Superior temporal gyrus (tissue), 1 donor: ENCODE data around the gene PGPEP1.
"Not testable (repeated sequence)": the region's sequence is repeated elsewhere in the genome, so short reads cannot be mapped to it uniquely, and the experiment has no call there.

Experiments
- DNase-seq: peaks from one replicate; pipeline ENCODE4 v3.0.0-alpha.2; 2016; ENCODE audit errors: extremely low spot score

PGPEP1 gene

GRCh38 chr19:18364277-18364825, 24.0 kb downstream of the PGPEP1 start:
- DNase-seq, result not testable (repeated sequence)

- DNase-seq, result no peak
Observed at GRCh38 chr19:18364826-18365528, 24.6 kb downstream of the PGPEP1 start.

DNA sequence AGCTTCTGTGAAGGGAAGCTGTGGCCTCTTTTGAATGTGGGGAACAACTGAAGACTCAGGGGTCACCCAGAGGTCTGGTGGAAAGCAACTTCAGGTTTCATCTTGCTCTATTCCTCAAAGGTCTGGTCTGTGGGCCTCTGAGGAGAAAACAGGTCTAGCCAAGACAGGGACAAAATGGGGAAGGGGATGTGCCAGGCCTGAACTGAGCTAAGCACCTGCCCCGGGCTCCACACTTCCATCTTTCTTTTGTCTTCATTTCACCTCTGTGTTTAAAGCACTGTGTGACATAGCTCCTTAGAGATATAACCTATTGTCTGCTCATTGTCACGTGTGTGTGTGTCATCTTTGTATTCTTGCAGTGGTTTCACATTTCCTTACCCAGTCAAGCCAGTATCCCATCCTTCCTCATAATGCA, 25.6 kb downstream of the PGPEP1 start:
- DNase-seq, result no peak

GRCh38 chr19:18368504-18369222, 28.3 kb downstream of the PGPEP1 start:
- no peak for DNase-seq

DNA sequence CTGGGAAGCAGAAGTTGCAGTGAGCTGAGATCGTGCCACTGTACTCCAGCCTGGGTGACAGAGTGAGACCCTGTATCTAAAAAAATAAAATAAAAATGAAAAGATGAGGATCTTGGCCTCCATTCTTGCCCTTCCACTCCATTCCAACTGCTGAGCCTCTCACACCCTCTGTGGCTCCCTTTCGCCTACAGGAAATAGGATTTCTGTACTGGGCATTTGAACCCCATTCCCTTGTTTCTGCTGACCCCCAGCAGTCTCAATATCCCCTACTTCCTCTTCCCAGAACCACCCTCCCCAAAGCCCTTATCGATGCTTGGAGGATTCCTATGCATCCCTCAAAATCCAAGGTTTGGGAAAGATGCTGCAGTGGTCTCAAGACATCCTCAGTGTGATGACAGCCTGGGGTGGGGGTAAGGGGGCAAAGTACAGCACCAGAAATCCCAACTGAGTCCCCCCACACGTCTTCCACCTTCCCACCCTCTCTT, 33.1 kb downstream of the PGPEP1 start:
- DNase-seq, result no peak

DNA sequence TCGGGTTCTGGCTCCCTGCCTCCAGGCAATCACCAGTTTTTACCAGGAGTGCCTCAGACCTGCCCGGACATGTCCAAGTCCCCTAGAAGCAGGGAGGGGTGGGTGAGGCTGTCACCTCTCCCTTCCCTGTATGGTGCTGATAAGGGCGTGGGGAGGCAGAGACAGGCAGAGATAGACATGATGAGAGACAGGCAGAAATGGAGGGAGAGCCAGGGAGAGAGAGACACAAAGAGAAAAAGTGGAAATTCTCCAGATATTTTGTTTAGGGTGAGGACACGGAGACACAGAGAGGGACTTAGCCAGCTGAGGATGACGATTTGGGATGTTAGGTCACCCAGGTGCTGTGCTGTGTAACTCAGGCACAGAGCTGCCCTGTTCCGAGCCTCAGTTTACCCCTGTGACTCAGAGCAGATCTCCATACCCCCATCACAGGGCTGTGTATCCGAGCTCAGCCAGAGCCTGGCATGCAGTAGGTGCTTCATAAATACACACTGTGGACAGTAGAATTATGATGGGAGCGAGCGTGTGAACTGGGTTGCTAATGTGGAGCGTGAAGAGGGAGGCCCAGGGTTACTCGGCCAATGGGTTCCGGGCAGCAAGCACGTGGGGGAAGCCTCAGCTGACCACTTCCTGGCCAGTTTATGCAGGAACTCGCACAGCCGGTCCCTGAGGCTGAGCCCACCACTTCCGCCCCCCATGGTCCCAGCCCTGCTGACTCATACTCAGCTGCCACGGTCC, 33.7 kb downstream of the PGPEP1 start:
- DNase-seq, result peak; percentile 18

- DNase-seq, result no peak
Observed at GRCh38 chr19:18377026-18377425, 36.6 kb downstream of the PGPEP1 start.

DNA sequence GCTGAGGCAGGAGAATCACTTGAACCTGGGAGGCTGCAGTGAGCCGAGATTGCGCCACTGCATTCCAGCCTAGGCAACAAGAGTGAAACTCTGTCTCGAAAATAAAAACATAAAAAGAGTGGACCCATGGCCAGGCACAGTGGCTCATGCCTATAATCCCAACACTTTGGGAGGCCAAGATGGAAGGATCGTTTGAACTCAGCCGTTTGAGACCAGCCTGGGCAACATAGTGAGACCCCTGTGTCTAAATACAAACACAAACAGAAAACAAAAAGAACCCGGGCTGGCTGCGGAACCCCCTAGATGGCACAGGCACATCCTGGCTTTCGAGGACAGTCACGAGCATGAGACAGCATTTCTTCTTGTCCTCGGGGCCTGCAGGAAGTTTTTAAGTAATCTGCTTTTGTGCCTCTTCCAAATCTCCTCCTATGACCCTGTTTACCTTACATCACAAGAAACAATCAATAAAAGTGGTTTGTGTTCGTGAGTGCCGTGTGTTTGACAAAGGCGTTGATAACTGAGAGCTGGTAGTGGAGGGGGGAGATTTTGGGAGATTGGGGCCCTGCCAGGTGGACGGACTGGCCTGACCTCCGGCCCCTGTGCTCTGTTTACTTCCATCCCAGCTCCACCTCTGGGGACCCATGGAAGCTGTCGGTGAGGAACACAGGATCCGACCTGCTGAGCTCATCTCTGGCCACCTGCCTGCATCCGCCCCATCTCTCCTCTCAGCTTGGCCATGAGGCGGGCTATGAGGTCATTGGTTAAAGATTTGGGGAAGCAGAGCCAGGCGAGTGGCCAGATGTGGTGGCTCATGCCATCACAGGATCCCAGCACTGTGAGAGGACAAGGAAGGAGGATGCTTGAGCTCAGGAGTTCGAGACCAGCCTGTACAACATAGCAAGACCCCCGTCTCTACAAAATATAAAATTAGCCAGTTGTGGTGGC, 39.7 kb downstream of the PGPEP1 start:
- DNase-seq, result no peak

DNA sequence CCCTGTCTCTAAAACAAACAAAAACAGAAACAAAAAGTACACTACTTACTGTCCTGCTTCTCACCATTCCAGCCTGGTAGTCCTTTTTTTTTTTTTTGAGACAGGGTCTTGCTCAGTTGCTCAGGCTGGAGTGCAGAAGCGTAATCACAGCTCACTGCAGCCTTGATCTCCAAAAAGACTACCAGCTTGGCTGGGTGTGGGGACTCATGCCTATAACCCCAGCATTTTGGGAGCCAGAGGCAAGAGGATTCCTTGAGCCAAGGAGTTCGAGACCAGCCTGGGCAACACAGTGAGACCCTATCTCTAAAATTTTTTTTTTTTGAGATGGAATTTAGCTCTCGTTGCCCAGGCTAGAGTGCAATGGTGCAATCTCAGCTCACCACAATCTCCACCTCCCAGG, 40.4 kb downstream of the PGPEP1 start:
- DNase-seq, result no peak

- DNase-seq, result not testable (repeated sequence)
Observed at GRCh38 chr19:18383622-18384021, 43.2 kb downstream of the PGPEP1 start.

- DNase-seq, result no peak
Observed at GRCh38 chr19:18384775-18385174, 44.4 kb downstream of the PGPEP1 start.

DNA sequence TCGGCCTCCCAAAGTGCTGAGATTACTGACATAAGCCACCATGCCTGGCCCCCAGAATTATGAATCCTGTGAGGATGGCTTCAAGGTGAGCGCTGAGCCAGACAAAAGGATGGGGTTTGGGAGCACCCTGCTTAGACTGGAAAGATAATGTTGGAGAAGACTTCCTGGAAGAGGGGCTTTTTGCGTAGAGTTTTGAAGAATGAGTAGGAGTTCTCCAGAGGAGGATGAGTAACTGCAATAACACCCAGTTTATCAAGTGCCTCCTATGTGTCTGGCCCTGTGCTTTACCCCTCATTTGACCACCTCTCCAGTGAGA, 44.9 kb downstream of the PGPEP1 start:
- no peak for DNase-seq

- no peak for DNase-seq
Observed at GRCh38 chr19:18385675-18386542, 45.5 kb downstream of the PGPEP1 start, which contains the start of gene GDF15. TSS of gene GDF15 (plus strand) at chr19:18386158. CDS start at chr19:18386190, 32 bp downstream.

- DNase-seq, result no peak
Observed at GRCh38 chr19:18386543-18387271, 46.3 kb downstream of the PGPEP1 start.

DNA sequence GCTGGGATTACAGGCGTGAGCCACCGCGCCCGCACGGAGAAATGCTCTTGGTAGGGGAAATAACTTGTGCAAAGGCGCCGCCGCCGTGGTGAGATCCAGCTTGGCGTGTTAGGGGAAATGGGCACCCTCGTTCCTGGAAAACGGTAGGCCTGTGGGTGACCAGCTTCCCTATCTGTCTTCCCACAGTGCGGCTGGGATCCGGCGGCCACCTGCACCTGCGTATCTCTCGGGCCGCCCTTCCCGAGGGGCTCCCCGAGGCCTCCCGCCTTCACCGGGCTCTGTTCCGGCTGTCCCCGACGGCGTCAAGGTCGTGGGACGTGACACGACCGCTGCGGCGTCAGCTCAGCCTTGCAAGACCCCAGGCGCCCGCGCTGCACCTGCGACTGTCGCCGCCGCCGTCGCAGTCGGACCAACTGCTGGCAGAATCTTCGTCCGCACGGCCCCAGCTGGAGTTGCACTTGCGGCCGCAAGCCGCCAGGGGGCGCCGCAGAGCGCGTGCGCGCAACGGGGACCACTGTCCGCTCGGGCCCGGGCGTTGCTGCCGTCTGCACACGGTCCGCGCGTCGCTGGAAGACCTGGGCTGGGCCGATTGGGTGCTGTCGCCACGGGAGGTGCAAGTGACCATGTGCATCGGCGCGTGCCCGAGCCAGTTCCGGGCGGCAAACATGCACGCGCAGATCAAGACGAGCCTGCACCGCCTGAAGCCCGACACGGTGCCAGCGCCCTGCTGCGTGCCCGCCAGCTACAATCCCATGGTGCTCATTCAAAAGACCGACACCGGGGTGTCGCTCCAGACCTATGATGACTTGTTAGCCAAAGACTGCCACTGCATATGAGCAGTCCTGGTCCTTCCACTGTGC, 47.9 kb downstream of the PGPEP1 start:
- peak; percentile 70 for DNase-seq

DNA sequence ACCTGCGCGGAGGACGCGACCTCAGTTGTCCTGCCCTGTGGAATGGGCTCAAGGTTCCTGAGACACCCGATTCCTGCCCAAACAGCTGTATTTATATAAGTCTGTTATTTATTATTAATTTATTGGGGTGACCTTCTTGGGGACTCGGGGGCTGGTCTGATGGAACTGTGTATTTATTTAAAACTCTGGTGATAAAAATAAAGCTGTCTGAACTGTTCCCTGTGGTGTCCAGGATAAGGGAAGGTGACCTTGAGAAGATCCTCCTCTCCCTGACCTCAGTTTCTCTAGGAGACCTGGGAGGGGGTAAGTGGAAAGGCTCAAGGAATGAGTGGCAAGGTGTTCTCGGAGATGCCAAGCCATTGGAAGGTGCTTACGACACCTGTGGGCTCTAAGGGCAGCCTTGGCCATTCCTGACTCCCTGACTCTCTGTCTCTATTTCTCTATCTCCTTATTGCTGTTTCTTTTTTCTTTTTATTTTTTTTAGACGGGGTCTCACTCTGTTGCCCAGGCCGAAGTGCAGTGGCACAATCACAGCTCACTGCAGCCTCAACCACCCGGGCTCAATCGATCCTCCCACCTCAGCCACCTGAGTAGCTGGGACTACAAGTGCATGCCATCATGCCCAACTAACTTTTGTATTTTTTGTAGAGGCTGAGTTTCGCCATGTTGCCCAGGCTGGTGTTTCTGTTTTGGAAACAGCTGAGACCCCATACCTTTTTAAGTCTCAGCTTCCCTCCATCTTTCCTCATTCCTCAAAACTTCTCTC, 48.7 kb downstream of the PGPEP1 start:
- no peak for DNase-seq

DNA sequence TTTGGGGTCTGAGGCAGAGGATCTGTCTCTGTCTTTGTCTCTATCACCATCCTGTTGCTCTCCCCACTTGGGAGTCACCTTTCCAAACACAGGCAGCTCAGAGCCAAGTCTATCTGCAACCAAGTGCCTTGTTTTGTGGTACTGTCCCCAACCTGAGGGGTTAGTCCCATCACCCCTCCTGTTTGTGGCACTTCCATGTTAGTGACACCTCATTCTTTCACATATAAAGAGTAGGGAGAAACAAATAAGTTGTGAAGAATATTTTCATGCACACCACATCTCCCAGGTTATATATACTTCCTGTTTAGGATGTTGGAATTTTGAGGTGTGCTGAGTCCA, 49.3 kb downstream of the PGPEP1 start:
- no peak for DNase-seq
